Esophagus muscularis mucosa (tissue), 4 donors: ENCODE measurements around the gene SPEG. TPM values are rescaled to one million over a fixed set of nuclear protein-coding genes. Genes with fewer than 3 reads are reported as not detected.

Experiments
- DNase-seq: peaks from one replicate; pipeline ENCODE4 v3.0.0-alpha.2; 2017; ENCODE audit errors: extremely low spot score
- H3K27ac ChIP-seq, 4 donors: fragments of 200-600 bp; sonication (generic); replicated peaks in 1 of 4; 1 replicate in 3 of 4; 2 replicates in 1 of 4; pipeline ENCODE4 v1.5.1; 2016 to 2019; ENCODE audit warnings: mild to moderate bottlenecking in 1 of 4
- H3K27me3 ChIP-seq, 4 donors: fragments of 200-600 bp; sonication (generic); one replicate each; pipeline versions ENCODE4 v1.5.1 to v1.6.0; 2016 to 2019
- H3K36me3 ChIP-seq, 4 donors: fragments of 200-600 bp; sonication (generic); one replicate each; pipeline ENCODE4 v1.5.1; 2016 to 2019
- H3K4me1 ChIP-seq, 4 donors: fragments of 200-600 bp; sonication (generic); one replicate each; pipeline ENCODE4 v1.5.1; 2016 to 2019
- H3K4me3 ChIP-seq, 4 donors: fragments of 200-600 bp; sonication (generic); 1 replicate in 2 of 4; 2 replicates in 2 of 4; pipeline ENCODE4 v1.5.1; 2016 to 2019; ENCODE audit warnings: mild to moderate bottlenecking in 4 of 4, moderate library complexity in 1 of 4
- H3K9me3 ChIP-seq, 4 donors: fragments of 200-600 bp; sonication (generic); 1 replicate in 3 of 4; 2 replicates in 1 of 4; pipeline ENCODE4 v1.5.1; 2016 to 2019
- EP300 ChIP-seq: sonication (generic); formaldehyde crosslinking; IDR thresholded peaks from one replicate; pipeline ENCODE4 v1.6.1; 2017; ENCODE audit warnings: antibody characterized with exemption
- POLR2A ChIP-seq: fragments of 450-650 bp; IDR thresholded peaks from one replicate; pipeline ENCODE4 v1.6.1; 2017; ENCODE audit warnings: antibody characterized with exemption, moderate library complexity, mild to moderate bottlenecking, low read depth
- POLR2AphosphoS5 ChIP-seq, 2 donors: sonication (generic); formaldehyde crosslinking; IDR thresholded peaks; one replicate each; pipeline ENCODE4 v1.6.1; 2017; ENCODE audit warnings: antibody characterized with exemption in 2 of 2
- WGBS: methylation state at CpG from one replicate; pipeline ENCODE4 v1.1.5; 2018; 5-methylcytosine and 5-hydroxymethylcytosine counted together
- intact Hi-C: fragments of 100-400 bp; cut with DNase I; formaldehyde crosslinking; loops from one replicate; pipeline ENCODE4 v1.15.1; 2023
- total RNA-seq, 4 donors: library from RNA; depleted of rRNA; stranded (reverse); fragments of >200 nt; gene quantifications; one replicate each; pipeline versions ENCODE4 v1.1.0 to v1.2.1, GENCODE V29; 2016
- TF ChIP-seq, protein P1 (sequence below), 3 experiments: fragments of 200-600 bp in 2 of 3; fragments of 450-650 bp in 1 of 3; sonication (generic) in 2 of 3; IDR thresholded peaks; one replicate each; pipeline ENCODE4 v1.5.1; 2017 to 2019; ENCODE audit warnings: antibody characterized with exemption in 3 of 3, mild to moderate bottlenecking in 2 of 3, moderate library complexity in 1 of 3

SPEG gene
- total RNA-seq, 4 donors from 2014 or later, result 115 to 251 (median 180) TPM

- H3K9me3 ChIP-seq, result no peaks in the 10 kb centered on the region
- H3K27ac ChIP-seq, result peak overlapping the region; percentile 97 to 99 (median 97)
- WGBS, result 0% methylated on average over 2 of the region's 3 CpGs
- peaks cover 0 to 13% (median 0%) of the 10 kb centered on the region in 4 donors for H3K27me3 ChIP-seq
- peak overlapping the region; percentile 65 to 77 (median 72) for H3K4me3 ChIP-seq
- H3K4me1 ChIP-seq, result peaks cover 28 to 72% (median 61%) of the 10 kb centered on the region in 4 donors
- H3K36me3 ChIP-seq, result peaks cover 12 to 26% (median 25%) of the 10 kb centered on the region in 4 donors
- TF ChIP-seq EP300 (no peak), POLR2A (no peak), POLR2AphosphoS5 (IDR thresholded peaks at IDR 0.05) (no peak)
- TF ChIP-seq, protein P1, sequence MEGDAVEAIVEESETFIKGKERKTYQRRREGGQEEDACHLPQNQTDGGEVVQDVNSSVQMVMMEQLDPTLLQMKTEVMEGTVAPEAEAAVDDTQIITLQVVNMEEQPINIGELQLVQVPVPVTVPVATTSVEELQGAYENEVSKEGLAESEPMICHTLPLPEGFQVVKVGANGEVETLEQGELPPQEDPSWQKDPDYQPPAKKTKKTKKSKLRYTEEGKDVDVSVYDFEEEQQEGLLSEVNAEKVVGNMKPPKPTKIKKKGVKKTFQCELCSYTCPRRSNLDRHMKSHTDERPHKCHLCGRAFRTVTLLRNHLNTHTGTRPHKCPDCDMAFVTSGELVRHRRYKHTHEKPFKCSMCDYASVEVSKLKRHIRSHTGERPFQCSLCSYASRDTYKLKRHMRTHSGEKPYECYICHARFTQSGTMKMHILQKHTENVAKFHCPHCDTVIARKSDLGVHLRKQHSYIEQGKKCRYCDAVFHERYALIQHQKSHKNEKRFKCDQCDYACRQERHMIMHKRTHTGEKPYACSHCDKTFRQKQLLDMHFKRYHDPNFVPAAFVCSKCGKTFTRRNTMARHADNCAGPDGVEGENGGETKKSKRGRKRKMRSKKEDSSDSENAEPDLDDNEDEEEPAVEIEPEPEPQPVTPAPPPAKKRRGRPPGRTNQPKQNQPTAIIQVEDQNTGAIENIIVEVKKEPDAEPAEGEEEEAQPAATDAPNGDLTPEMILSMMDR (IDR thresholded peaks at IDR 0.05), result no peak
- no peak for DNase-seq
- intact Hi-C loops, result loop anchor here (5.0 kb wide), 1 partner anchor 33 kb away; no protein-coding TSS in a partner anchor
Measured at GRCh38 chr2:219499058-219499307, 64.3 kb downstream of the SPEG start.

- no peak for DNase-seq
- no peak for TF ChIP-seq POLR2AphosphoS5 (IDR thresholded peaks at IDR 0.05)
- TF ChIP-seq POLR2A, result no peak
- TF ChIP-seq EP300, result no peak
- TF ChIP-seq, protein P1 (IDR thresholded peaks at IDR 0.05), result no peak
- 64% methylated on average over 1 of the region's 1 CpG for WGBS
- Histone ChIP-seq H3K27ac (no peak overlapping the region), H3K36me3 (peaks cover 12 to 31% (median 30%) of the 10 kb centered on the region in 4 donors), H3K4me3 (peak overlapping the region; percentile 65 to 77 (median 72)), H3K27me3 (peaks cover 0 to 13% (median 0%) of the 10 kb centered on the region in 4 donors), H3K4me1 (peaks cover 28 to 66% (median 55%) of the 10 kb centered on the region in 4 donors), H3K9me3 (no peaks in the 10 kb centered on the region)
- intact Hi-C loops, result loop anchor here (5.0 kb wide), 1 partner anchor 33 kb away; no protein-coding TSS in a partner anchor
Measured at GRCh38 chr2:219499555-219499954, 64.9 kb downstream of the SPEG start.

DNA sequence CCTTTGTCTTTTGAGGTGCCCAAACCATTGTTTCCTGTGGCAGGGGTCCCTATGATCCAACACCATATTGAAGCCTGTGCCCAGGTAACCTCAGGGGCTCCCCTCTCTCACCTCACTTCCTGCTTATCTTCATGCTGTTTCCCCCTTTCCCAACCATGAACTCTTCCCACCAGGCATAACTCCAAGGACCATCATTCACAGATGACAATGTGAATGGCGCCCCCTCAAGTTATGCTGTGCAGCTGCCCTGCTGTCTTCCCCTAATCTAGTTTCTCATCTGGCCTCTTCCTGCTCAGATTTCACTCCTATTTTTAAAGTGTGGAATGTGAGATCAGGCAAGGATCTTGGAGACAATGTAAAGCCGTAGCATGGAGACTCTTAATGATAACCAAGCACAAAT, 65.5 kb downstream of the SPEG start:
- intact Hi-C loops, result no loop called here
- no peak for TF ChIP-seq POLR2A
- no peak for TF ChIP-seq EP300
- H3K27me3 ChIP-seq, result peaks cover 0 to 9% (median 0%) of the 10 kb centered on the region in 4 donors
- no peak overlapping the region for H3K27ac ChIP-seq
- H3K9me3 ChIP-seq, result no peaks in the 10 kb centered on the region
- no peak for DNase-seq
- no peak overlapping the region for H3K4me3 ChIP-seq
- peaks cover 26 to 60% (median 49%) of the 10 kb centered on the region in 4 donors for H3K4me1 ChIP-seq
- peaks cover 12 to 37% (median 36%) of the 10 kb centered on the region in 4 donors for H3K36me3 ChIP-seq
- whole genome bisulfite sequencing, result 69% methylated on average over 2 of the region's 2 CpGs

- intact Hi-C loops, result no loop called here
- H3K4me1 ChIP-seq, result peaks cover 14 to 43% (median 32%) of the 10 kb centered on the region in 4 donors
- no peak for TF ChIP-seq POLR2AphosphoS5 (IDR thresholded peaks at IDR 0.05)
- TF ChIP-seq POLR2A, result no peak
- TF ChIP-seq EP300, result no peak
- TF ChIP-seq, protein P1 (IDR thresholded peaks at IDR 0.05), result no peak
- WGBS, result 95% methylated on average over 12 of the region's 14 CpGs
- no peak for DNase-seq
- H3K27ac ChIP-seq, result no peak overlapping the region
- peaks cover 20 to 54% (median 53%) of the 10 kb centered on the region in 4 donors for H3K36me3 ChIP-seq
- no peaks in the 10 kb centered on the region for H3K9me3 ChIP-seq
- H3K27me3 ChIP-seq, result no peaks in the 10 kb centered on the region
- no peak overlapping the region for H3K4me3 ChIP-seq
Measured at GRCh38 chr2:219501849-219502248, 67.2 kb downstream of the SPEG start.

DNA sequence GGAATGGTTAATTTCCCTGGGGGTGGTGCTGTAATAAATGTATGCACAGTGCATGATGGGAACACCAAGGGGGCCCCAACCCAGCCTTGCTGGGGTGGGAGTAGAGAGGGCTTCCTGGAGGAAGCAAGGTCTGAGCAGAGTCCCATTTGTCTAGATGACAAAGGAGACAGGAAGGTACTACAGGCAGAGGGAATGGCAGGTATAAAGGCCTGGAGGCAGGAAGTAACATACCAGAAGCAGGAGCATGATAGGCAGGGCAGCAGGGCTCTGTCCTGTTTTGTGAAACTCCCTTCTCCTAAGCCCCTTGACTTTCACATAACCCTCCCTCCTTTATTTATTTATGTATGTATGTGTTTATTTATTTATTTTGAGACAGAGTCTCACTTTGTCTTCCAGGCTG, 68.0 kb downstream of the SPEG start:
- Histone ChIP-seq H3K27me3 (peaks cover 0 to 1% (median 0%) of the 10 kb centered on the region in 4 donors), H3K9me3 (no peaks in the 10 kb centered on the region), H3K4me3 (no peak overlapping the region), H3K27ac (no peak overlapping the region), H3K4me1 (peaks cover 10 to 37% (median 25%) of the 10 kb centered on the region in 4 donors), H3K36me3 (peaks cover 20 to 61% (median 58%) of the 10 kb centered on the region in 4 donors)
- DNase-seq, result no peak
- TF ChIP-seq, protein P1 (IDR thresholded peaks at IDR 0.05), result no peak
- TF ChIP-seq POLR2A (no peak), EP300 (no peak), POLR2AphosphoS5 (IDR thresholded peaks at IDR 0.05) (no peak)
- intact Hi-C loops, result no loop called here
